Loucy (cell line): ENCODE results near the gene GAS2L2.

Experiments
- EZH2phosphoT487 ChIP-seq: fragments of 200-600 bp; IDR thresholded peaks from 2 replicates; pipeline ENCODE4 v1.6.1; 2018; ENCODE audit warnings: antibody characterized with exemption, mild to moderate bottlenecking, moderate library complexity, borderline replicate concordance
- TF ChIP-seq, protein P1 (sequence below): fragments of 200-600 bp; sonication (generic); conservative IDR thresholded peaks from 2 replicates; pipeline ENCODE4 v1.5.1; 2014; ENCODE audit warnings: mild to moderate bottlenecking, antibody characterized with exemption, low read length

- TF ChIP-seq, protein P1, sequence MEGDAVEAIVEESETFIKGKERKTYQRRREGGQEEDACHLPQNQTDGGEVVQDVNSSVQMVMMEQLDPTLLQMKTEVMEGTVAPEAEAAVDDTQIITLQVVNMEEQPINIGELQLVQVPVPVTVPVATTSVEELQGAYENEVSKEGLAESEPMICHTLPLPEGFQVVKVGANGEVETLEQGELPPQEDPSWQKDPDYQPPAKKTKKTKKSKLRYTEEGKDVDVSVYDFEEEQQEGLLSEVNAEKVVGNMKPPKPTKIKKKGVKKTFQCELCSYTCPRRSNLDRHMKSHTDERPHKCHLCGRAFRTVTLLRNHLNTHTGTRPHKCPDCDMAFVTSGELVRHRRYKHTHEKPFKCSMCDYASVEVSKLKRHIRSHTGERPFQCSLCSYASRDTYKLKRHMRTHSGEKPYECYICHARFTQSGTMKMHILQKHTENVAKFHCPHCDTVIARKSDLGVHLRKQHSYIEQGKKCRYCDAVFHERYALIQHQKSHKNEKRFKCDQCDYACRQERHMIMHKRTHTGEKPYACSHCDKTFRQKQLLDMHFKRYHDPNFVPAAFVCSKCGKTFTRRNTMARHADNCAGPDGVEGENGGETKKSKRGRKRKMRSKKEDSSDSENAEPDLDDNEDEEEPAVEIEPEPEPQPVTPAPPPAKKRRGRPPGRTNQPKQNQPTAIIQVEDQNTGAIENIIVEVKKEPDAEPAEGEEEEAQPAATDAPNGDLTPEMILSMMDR = no peak
- no peak for TF ChIP-seq EZH2phosphoT487
Measured at GRCh38 chr17:35713069-35713728, 39.8 kb downstream of the GAS2L2 start.
